Measurements from ENCODE around the gene COL9A3.

The COL9A3 gene

GRCh38 chr20:62813588-62813987 is 3.3 kb upstream of the COL9A3 start:
- DNase-seq: no peak

- DNase-seq: no peak
Observed at GRCh38 chr20:62814060-62814708, 2.7 kb upstream of the COL9A3 start.

- no peak for DNase-seq
Observed at GRCh38 chr20:62814709-62815065, 2.2 kb upstream of the COL9A3 start.

GRCh38 chr20:62815066-62815991 is 1.5 kb upstream of the COL9A3 start:
- no peak for DNase-seq

GRCh38 chr20:62816031-62816883 is 593 bp upstream of the COL9A3 start:
- DNase-seq: no peak

GRCh38 chr20:62817975-62818591 is 1.2 kb downstream of the COL9A3 start:
- DNase-seq: no peak

GRCh38 chr20:62818592-62819493 is 2.0 kb downstream of the COL9A3 start:
- DNase-seq: peak; percentile 54

- no peak for DNase-seq
Observed at GRCh38 chr20:62819494-62820174, 2.8 kb downstream of the COL9A3 start.

GRCh38 chr20:62820208-62820961 is 3.5 kb downstream of the COL9A3 start:
- no peak for DNase-seq

- DNase-seq: no peak
Observed at GRCh38 chr20:62820962-62821725, 4.3 kb downstream of the COL9A3 start.

GRCh38 chr20:62821726-62822210 is 4.9 kb downstream of the COL9A3 start:
- no peak for DNase-seq

GRCh38 chr20:62822239-62822787 is 5.5 kb downstream of the COL9A3 start:
- DNase-seq: no peak

- no peak for DNase-seq
Observed at GRCh38 chr20:62822788-62823651, 6.2 kb downstream of the COL9A3 start.

GRCh38 chr20:62823688-62824475 is 7.0 kb downstream of the COL9A3 start:
- no peak for DNase-seq

- no peak for DNase-seq
Observed at GRCh38 chr20:62824476-62825332, 7.9 kb downstream of the COL9A3 start.

- no peak for DNase-seq
Observed at GRCh38 chr20:62825333-62825985, 8.6 kb downstream of the COL9A3 start.

All from NCI-H446 treated with DMSO at 0.1 percent for 48 hours (cell line).